Right lobe of liver (tissue), 6 donors: Measurements from ENCODE around the gene ITGA4. TPM values are rescaled to one million over a fixed set of nuclear protein-coding genes. Genes with fewer than 3 reads are reported as not detected.
"Not testable (repeated sequence)": the region's sequence is repeated elsewhere in the genome, so short reads cannot be mapped to it uniquely, and the experiment has no call there.

Source experiments
- ATAC-seq, 4 donors: fragments of 200-7000 bp; cut with Tn5 transposase; one replicate each; pipeline ENCODE4 v1.9.1; 2020; ENCODE audit warnings: mild to moderate bottlenecking in 4 of 4, moderate library complexity in 4 of 4
- DNase-seq, 3 donors: peaks; one replicate each; pipeline ENCODE4 v3.0.0-alpha.2; 2020
- H3K27ac ChIP-seq, 3 donors: fragments of 200-600 bp; one replicate each; pipeline ENCODE4 v1.8.0; 2022
- H3K27me3 ChIP-seq, 2 donors: fragments of 200-600 bp; one replicate each; pipeline ENCODE4 v1.8.0; 2022
- H3K36me3 ChIP-seq, 4 donors: fragments of 200-600 bp; sonication (generic) in 1 of 4; one replicate each; pipeline versions ENCODE4 v1.5.1 to v1.8.0; 2017 to 2022; ENCODE audit warnings: control low read depth in 1 of 4
- H3K4me1 ChIP-seq, 4 donors: fragments of 200-600 bp; sonication (generic) in 1 of 4; one replicate each; pipeline versions ENCODE4 v1.5.1 to v1.8.0; 2017 to 2022; ENCODE audit warnings: control low read depth in 1 of 4
- H3K4me3 ChIP-seq, 3 donors: fragments of 200-600 bp; one replicate each; pipeline ENCODE4 v1.8.0; 2022
- H3K9me3 ChIP-seq, 4 donors: fragments of 200-600 bp; sonication (generic) in 1 of 4; one replicate each; pipeline versions ENCODE4 v1.5.1 to v1.8.0; 2017 to 2022; ENCODE audit warnings: control low read depth in 1 of 4
- POLR2A ChIP-seq: fragments of 450-650 bp; IDR thresholded peaks from one replicate; pipeline ENCODE4 v1.6.1; 2017; ENCODE audit warnings: antibody characterized with exemption, mild to moderate bottlenecking
- WGBS: methylation state at CpG from one replicate; pipeline ENCODE4 v1.1.6; 2018; ENCODE audit warnings: low coverage, low lambda C conversion rate; ENCODE audit not compliant: insufficient coverage; ENCODE audit errors: missing lambda C conversion rate; 5-methylcytosine and 5-hydroxymethylcytosine counted together
- intact Hi-C, 2 donors: fragments of 100-400 bp; cut with DNase I; formaldehyde crosslinking; loops; one replicate each; pipeline versions ENCODE4 v1.11.2 to v1.14.1; 2022
- total RNA-seq, 6 experiments: library from RNA; depleted of rRNA in 2 of 6; stranded (reverse); fragments of >200 nt in 2 of 6; fragmentation: NEBNext Ultra II Directional in 3 of 6; extraction: Animal tissue kit (Norgen Biotek cat#: 25700) in 3 of 6; gene quantifications; one replicate each; pipeline versions ENCODE4 v1.1.0 to v1.2.4, GENCODE V29; 2016 to 2023
- TF ChIP-seq, protein P1 (sequence below), 4 donors: fragments of 200-600 bp in 3 of 4; fragments of 450-650 bp in 1 of 4; IDR thresholded peaks; one replicate each; pipeline versions ENCODE4 v1.5.1 to v1.8.0; 2016 to 2022; ENCODE audit warnings: antibody characterized with exemption in 4 of 4, mild to moderate bottlenecking in 2 of 4
- donor health status: DM: no; HTN: yes; CAD: no.
- donor health status: DM: no; HTN: no; CAD: no.
- donor health status: DM: no; HTN: no; CAD: no.
- donor health status: DM: no; HTN: yes; CAD: no.
- donor health status: DM: no; HTN: yes; CAD: no.

Gene ITGA4
- total RNA-seq, 6 experiments from 2014 or later, result 1.2 to 7.4 (median 3.6) TPM

GRCh38 chr2:181440919-181441318 lies 16.3 kb upstream of the ITGA4 start:
- TF ChIP-seq POLR2A, result no peak
- TF ChIP-seq, protein P1, sequence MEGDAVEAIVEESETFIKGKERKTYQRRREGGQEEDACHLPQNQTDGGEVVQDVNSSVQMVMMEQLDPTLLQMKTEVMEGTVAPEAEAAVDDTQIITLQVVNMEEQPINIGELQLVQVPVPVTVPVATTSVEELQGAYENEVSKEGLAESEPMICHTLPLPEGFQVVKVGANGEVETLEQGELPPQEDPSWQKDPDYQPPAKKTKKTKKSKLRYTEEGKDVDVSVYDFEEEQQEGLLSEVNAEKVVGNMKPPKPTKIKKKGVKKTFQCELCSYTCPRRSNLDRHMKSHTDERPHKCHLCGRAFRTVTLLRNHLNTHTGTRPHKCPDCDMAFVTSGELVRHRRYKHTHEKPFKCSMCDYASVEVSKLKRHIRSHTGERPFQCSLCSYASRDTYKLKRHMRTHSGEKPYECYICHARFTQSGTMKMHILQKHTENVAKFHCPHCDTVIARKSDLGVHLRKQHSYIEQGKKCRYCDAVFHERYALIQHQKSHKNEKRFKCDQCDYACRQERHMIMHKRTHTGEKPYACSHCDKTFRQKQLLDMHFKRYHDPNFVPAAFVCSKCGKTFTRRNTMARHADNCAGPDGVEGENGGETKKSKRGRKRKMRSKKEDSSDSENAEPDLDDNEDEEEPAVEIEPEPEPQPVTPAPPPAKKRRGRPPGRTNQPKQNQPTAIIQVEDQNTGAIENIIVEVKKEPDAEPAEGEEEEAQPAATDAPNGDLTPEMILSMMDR (IDR thresholded peaks at IDR 0.05), result no peak
- Histone ChIP-seq H3K27me3 (no peaks in the 10 kb centered on the region), H3K9me3 (no peaks in the 10 kb centered on the region), H3K4me1 (no peaks in the 10 kb centered on the region), H3K36me3 (no peaks in the 10 kb centered on the region), H3K4me3 (no peak overlapping the region), H3K27ac (no peak overlapping the region)
- DNase-seq (no peak), ATAC-seq (no peak)
- intact Hi-C loops, result no loop called here
- 33% methylated on average over 3 of the region's 3 CpGs for WGBS

GRCh38 chr2:181441670-181442069 lies 15.5 kb upstream of the ITGA4 start:
- H3K27ac ChIP-seq, result no peak overlapping the region
- H3K4me1 ChIP-seq, result no peaks in the 10 kb centered on the region
- DNase-seq (no peak), ATAC-seq (no peak)
- intact Hi-C loops, result no loop called here
- TF ChIP-seq, protein P1 (IDR thresholded peaks at IDR 0.05), result no peak
- TF ChIP-seq POLR2A, result no peak
- no peak overlapping the region for H3K4me3 ChIP-seq
- no peaks in the 10 kb centered on the region for H3K27me3 ChIP-seq
- H3K36me3 ChIP-seq, result no peaks in the 10 kb centered on the region
- H3K9me3 ChIP-seq, result no peaks in the 10 kb centered on the region
- 41% methylated on average over 3 of the region's 3 CpGs for WGBS

DNA sequence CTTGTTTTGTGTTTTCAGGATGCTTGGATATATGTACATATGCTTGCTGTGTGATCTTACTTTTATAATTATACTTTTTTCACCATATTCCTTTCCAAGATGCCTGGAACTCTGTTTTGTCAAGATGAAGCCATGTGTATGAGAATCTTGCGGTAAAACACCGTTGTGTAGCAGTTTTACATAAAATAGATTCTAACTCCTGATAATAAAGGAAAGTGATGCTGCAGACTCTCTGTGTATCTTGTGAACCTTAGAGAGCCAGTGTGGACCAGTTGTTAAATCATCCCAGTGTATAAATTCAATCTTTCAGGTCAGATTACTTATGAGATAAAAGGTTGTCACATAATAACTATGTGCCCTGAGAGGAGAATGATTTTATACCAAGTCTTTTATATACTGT lies 12.5 kb upstream of the ITGA4 start:
- DNase-seq, result no peak
- Histone ChIP-seq H3K4me3 (no peak overlapping the region), H3K36me3 (no peaks in the 10 kb centered on the region), H3K27ac (no peak overlapping the region), H3K27me3 (no peaks in the 10 kb centered on the region), H3K9me3 (no peaks in the 10 kb centered on the region), H3K4me1 (no peaks in the 10 kb centered on the region)
- ATAC-seq, result no peak
- no peak for TF ChIP-seq POLR2A
- TF ChIP-seq, protein P1 (IDR thresholded peaks at IDR 0.05), result no peak
- intact Hi-C loops, result no loop called here
- WGBS, result 54% methylated on average over 2 of the region's 2 CpGs

DNA sequence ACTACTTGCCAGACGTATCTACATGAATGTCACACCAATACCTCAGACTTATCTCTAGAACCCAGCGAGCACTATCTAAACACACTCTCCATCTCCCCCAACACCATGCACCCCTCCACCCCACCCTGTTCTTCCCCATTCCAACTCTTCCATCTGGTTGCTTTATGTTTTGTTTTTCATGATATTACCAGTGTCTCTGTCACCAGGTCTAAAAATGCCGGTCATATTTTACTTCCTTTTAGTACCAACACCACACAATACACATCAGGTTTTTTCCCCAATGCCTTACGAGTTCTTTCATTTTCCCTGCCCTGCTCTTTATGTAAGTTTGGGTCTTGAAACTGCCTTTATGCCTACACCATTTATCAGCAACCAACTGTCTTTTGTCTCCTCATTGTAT lies 10.2 kb upstream of the ITGA4 start:
- Histone ChIP-seq H3K36me3 (no peaks in the 10 kb centered on the region), H3K27ac (no peak overlapping the region), H3K9me3 (no peaks in the 10 kb centered on the region), H3K4me1 (no peaks in the 10 kb centered on the region), H3K27me3 (no peaks in the 10 kb centered on the region), H3K4me3 (no peak overlapping the region)
- DNase-seq, result no peak
- WGBS, result 44% methylated on average over 4 of the region's 4 CpGs
- intact Hi-C loops, result no loop called here
- TF ChIP-seq, protein P1 (IDR thresholded peaks at IDR 0.05), result no peak
- TF ChIP-seq POLR2A, result no peak
- no peak for ATAC-seq

GRCh38 chr2:181449278-181449677 lies 7.9 kb upstream of the ITGA4 start:
- H3K27ac ChIP-seq, H3K9me3 ChIP-seq, H3K27me3 ChIP-seq, DNase-seq, intact Hi-C loops, H3K36me3 ChIP-seq, H3K4me1 ChIP-seq, ATAC-seq, H3K4me3 ChIP-seq: not testable (repeated sequence)
